CD4-positive, alpha-beta T cell (primary cell): ENCODE measurements around the gene RAB5B. TPM values are rescaled to one million over a fixed set of nuclear protein-coding genes. Genes with fewer than 3 reads are reported as not detected.
"Not testable (repeated sequence)": the region's sequence is repeated elsewhere in the genome, so short reads cannot be mapped to it uniquely, and the experiment has no call there.

Experiments
- ATAC-seq: fragments of 200-7000 bp; cut with Tn5 transposase; one replicate; pipeline ENCODE4 v1.10.0; 2022; ENCODE audit warnings: mild to moderate bottlenecking; ENCODE audit not compliant: poor library complexity
- CTCF ChIA-PET: fragments of 350-600 bp; sonication (Branson Sonifier 250); formaldehyde crosslinking; loops from one replicate; lab custom pipeline; 2021; ENCODE audit warnings: antibody characterized with exemption, inconsistent platforms; lab: Charles Lee
- POLR2A ChIA-PET: fragments of 350-600 bp; sonication (Branson Sonifier 250); formaldehyde crosslinking; loops from one replicate; lab custom pipeline; 2021; ENCODE audit warnings: antibody characterized with exemption, inconsistent platforms; lab: Charles Lee
- DNase-seq, 14 experiments: peaks; one replicate each; pipeline ENCODE4 v3.0.0-alpha.2; 2013 to 2020; ENCODE audit warnings: mixed read lengths in 2 of 14
- H3K27ac ChIP-seq, 2 donors: one replicate each; pipeline versions ENCODE4 v1.5.1 to v1.7.0; 2013; ENCODE audit warnings: low read length in 2 of 2, low read depth in 1 of 2, mild to moderate bottlenecking in 1 of 2
- H3K27me3 ChIP-seq, 2 experiments: 1 replicate in 1 of 2; 2 replicates in 1 of 2; pipeline versions ENCODE4 v1.6.1 to v1.7.0; 2013; ENCODE audit warnings: low read length in 2 of 2, control low read depth in 1 of 2, mild to moderate bottlenecking in 1 of 2, moderate library complexity in 1 of 2; ENCODE audit not compliant: insufficient read depth in 2 of 2, control insufficient read depth in 1 of 2
- H3K36me3 ChIP-seq: one replicate; pipeline ENCODE4 v1.6.1; 2013; ENCODE audit warnings: low read length, control low read depth; ENCODE audit not compliant: insufficient read depth
- H3K4me1 ChIP-seq: one replicate; pipeline ENCODE4 v1.6.1; 2013; ENCODE audit warnings: low read length, control low read depth; ENCODE audit not compliant: insufficient read depth
- H3K4me3 ChIP-seq: one replicate; pipeline ENCODE4 v1.5.1; 2013; ENCODE audit warnings: mild to moderate bottlenecking, low read length, moderate library complexity
- H3K9me3 ChIP-seq, 2 experiments: 1 replicate in 1 of 2; 2 replicates in 1 of 2; pipeline versions ENCODE4 v1.6.1 to v1.7.0; 2013; ENCODE audit warnings: low read length in 2 of 2, mild to moderate bottlenecking in 2 of 2, control low read depth in 1 of 2, moderate library complexity in 1 of 2; ENCODE audit not compliant: control insufficient read depth in 1 of 2, insufficient read depth in 1 of 2
- H3K27ac Mint-ChIP-seq: one replicate; pipeline ENCODE4 v1.8.0; 2020; ENCODE audit warnings: mixed read lengths
- H3K27me3 Mint-ChIP-seq: one replicate; pipeline ENCODE4 v1.8.0; 2021; ENCODE audit warnings: mixed read lengths
- H3K36me3 Mint-ChIP-seq: one replicate; pipeline ENCODE4 v1.8.0; 2021; ENCODE audit warnings: low read depth, mixed read lengths
- H3K4me1 Mint-ChIP-seq: one replicate; pipeline ENCODE4 v1.8.0; 2021; ENCODE audit warnings: low read depth, mixed read lengths
- H3K4me3 Mint-ChIP-seq: one replicate; pipeline ENCODE4 v1.8.0; 2020; ENCODE audit warnings: mild to moderate bottlenecking, mixed read lengths
- H3K9me3 Mint-ChIP-seq: one replicate; pipeline ENCODE4 v1.8.0; 2020; ENCODE audit warnings: mixed read lengths
- intact Hi-C, 2 experiments: fragments of 100-400 bp; cut with DNase I in 1 of 2; cut with micrococcal nuclease in 1 of 2; formaldehyde crosslinking; loops; one replicate each; pipeline versions ENCODE4 v1.15.1 to v1.9.0; 2023 to 2025; cut with DNase I, micrococcal nuclease
- total RNA-seq, 174 experiments: library from RNA in 2 of 174; stranded (reverse) in 2 of 174; gene quantifications; one replicate each; pipeline ENCODE4 v1.2.3 and lab custom pipeline; 2021 to 2026
- TF ChIP-seq, protein P1 (sequence below): fragments of 200-600 bp; IDR thresholded peaks from one replicate; pipeline ENCODE4 v1.8.0; 2022; ENCODE audit warnings: antibody characterized with exemption, mild to moderate bottlenecking

Gene RAB5B
- total RNA-seq, 2 experiments from 2014 or later, result 21.6 to 27.4 TPM

- H3K9me3 ChIP-seq, H3K36me3 ChIP-seq, H3K27ac Mint-ChIP-seq, DNase-seq, H3K27ac ChIP-seq, H3K36me3 Mint-ChIP-seq, intact Hi-C loops, ATAC-seq, H3K4me3 ChIP-seq, H3K4me3 Mint-ChIP-seq, H3K9me3 Mint-ChIP-seq: not testable (repeated sequence)
- Mint-ChIP-seq H3K27me3 (peaks cover 20% of the 10 kb centered on the region), H3K4me1 (peaks cover 25% of the 10 kb centered on the region)
- H3K27me3 ChIP-seq, result peaks cover 5 to 12% of the 10 kb centered on the region in 2 experiments
- ChIA-PET CTCF (interaction anchor here (0.6 to 0.9 kb wide), 2 partner anchors 29 kb away, joined by 3 to 4 read pairs; no protein-coding TSS in a partner anchor), POLR2A (interaction anchor here (1.2 kb wide), 1 partner anchor 104 kb away, joined by 3 read pairs; the partner anchor contains the start of gene PA2G4)
- H3K4me1 ChIP-seq, result peaks cover 17% of the 10 kb centered on the region
Observed at GRCh38 chr12:55999999-56000540, 26.2 kb downstream of the RAB5B start.

GRCh38 chr12:56001487-56002100, 27.7 kb downstream of the RAB5B start:
- H3K27ac Mint-ChIP-seq, result no peak overlapping the region
- no peak overlapping the region for H3K4me3 Mint-ChIP-seq
- TF ChIP-seq, protein P1, sequence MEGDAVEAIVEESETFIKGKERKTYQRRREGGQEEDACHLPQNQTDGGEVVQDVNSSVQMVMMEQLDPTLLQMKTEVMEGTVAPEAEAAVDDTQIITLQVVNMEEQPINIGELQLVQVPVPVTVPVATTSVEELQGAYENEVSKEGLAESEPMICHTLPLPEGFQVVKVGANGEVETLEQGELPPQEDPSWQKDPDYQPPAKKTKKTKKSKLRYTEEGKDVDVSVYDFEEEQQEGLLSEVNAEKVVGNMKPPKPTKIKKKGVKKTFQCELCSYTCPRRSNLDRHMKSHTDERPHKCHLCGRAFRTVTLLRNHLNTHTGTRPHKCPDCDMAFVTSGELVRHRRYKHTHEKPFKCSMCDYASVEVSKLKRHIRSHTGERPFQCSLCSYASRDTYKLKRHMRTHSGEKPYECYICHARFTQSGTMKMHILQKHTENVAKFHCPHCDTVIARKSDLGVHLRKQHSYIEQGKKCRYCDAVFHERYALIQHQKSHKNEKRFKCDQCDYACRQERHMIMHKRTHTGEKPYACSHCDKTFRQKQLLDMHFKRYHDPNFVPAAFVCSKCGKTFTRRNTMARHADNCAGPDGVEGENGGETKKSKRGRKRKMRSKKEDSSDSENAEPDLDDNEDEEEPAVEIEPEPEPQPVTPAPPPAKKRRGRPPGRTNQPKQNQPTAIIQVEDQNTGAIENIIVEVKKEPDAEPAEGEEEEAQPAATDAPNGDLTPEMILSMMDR, result no peak
- H3K27me3 ChIP-seq, result peaks cover 5 to 12% of the 10 kb centered on the region in 2 experiments
- DNase-seq (no peak), ATAC-seq (no peak)
- peaks cover 15% of the 10 kb centered on the region for H3K27me3 Mint-ChIP-seq
- H3K36me3 Mint-ChIP-seq, result no peaks in the 10 kb centered on the region
- peaks cover 22% of the 10 kb centered on the region for H3K4me1 Mint-ChIP-seq
- ChIA-PET CTCF (no interaction called here), POLR2A (no interaction called here)
- no peaks in the 10 kb centered on the region for H3K9me3 Mint-ChIP-seq
- intact Hi-C loops, result no loop called here
- no peaks in the 10 kb centered on the region for H3K36me3 ChIP-seq
- H3K4me3 ChIP-seq, result no peak overlapping the region
- no peaks in the 10 kb centered on the region for H3K9me3 ChIP-seq
- H3K4me1 ChIP-seq, result peaks cover 21% of the 10 kb centered on the region
- no peak overlapping the region for H3K27ac ChIP-seq

DNA sequence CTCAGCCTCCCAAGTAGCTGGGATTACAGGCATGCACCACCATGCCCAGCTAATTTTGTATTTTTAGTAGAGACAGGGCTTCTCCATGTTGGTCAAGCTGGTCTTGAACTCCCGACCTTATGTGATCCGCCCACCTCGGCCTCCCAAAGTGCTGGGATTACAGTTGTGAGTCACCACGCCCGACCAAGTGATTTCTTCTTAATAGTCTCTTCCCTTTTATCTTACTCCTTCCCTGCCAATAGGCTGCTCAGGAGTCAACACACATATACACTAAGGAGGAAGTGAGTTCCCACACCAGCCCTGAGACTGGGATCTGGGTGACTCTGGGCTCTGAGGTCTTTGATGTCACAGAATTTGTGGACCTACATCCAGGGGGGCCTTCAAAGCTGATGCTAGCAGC, 29.5 kb downstream of the RAB5B start:
- H3K4me3 ChIP-seq, H3K27ac Mint-ChIP-seq, H3K36me3 ChIP-seq, DNase-seq, H3K9me3 Mint-ChIP-seq, H3K27me3 ChIP-seq, H3K36me3 Mint-ChIP-seq, intact Hi-C loops, H3K4me3 Mint-ChIP-seq, H3K27ac ChIP-seq, CTCF ChIA-PET, H3K27me3 Mint-ChIP-seq, H3K9me3 ChIP-seq, ATAC-seq: not testable (repeated sequence)
- POLR2A ChIA-PET, result interaction anchor here (1.6 kb wide), 1 partner anchor 29 kb away, joined by 4 read pairs; the partner anchor contains the start of gene RAB5B
- H3K4me1 Mint-ChIP-seq, result peaks cover 23% of the 10 kb centered on the region
- H3K4me1 ChIP-seq, result peaks cover 22% of the 10 kb centered on the region

DNA sequence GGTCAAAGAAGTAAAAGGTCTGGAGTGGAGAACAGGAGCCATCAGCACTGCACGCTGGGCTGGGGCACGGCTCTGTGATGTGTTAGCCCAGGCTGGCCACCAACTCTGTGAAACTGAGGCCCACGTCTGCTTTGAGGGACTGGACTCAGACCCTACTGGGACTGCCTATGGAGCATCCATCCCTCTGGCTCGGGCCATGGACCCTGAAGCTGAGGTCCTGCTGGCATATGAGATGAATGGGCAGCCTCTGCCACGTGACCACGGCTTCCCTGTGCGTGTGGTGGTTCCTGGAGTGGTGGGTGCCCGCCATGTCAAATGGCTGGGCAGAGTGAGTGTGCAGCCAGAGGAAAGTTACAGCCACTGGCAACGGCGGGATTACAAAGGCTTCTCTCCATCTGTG, 30.3 kb downstream of the RAB5B start:
- CTCF ChIA-PET, result no interaction called here
- Histone ChIP-seq H3K36me3 (no peaks in the 10 kb centered on the region), H3K27ac (no peak overlapping the region), H3K9me3 (no peaks in the 10 kb centered on the region), H3K4me3 (no peak overlapping the region), H3K4me1 (peaks cover 22% of the 10 kb centered on the region), H3K27me3 (no peaks in the 10 kb centered on the region)
- no peaks in the 10 kb centered on the region for H3K27me3 Mint-ChIP-seq
- TF ChIP-seq, protein P1, result no peak
- POLR2A ChIA-PET, result interaction anchor here (1.6 kb wide), 1 partner anchor 30 kb away, joined by 4 read pairs; the partner anchor contains the start of gene RAB5B
- H3K4me1 Mint-ChIP-seq, result peaks cover 24% of the 10 kb centered on the region
- intact Hi-C loops, result no loop called here
- H3K27ac Mint-ChIP-seq, result no peak overlapping the region
- no peaks in the 10 kb centered on the region for H3K9me3 Mint-ChIP-seq
- no peaks in the 10 kb centered on the region for H3K36me3 Mint-ChIP-seq
- no peak for DNase-seq
- no peak overlapping the region for H3K4me3 Mint-ChIP-seq
- no peak for ATAC-seq
